Lower leg skin (tissue), 3 donors: Measurements from ENCODE around the gene TSPAN7.

Experiments used
- POLR2A ChIP-seq, 2 donors: fragments of 450-650 bp; IDR thresholded peaks; one replicate each; pipeline ENCODE4 v1.6.1; 2016 to 2017; ENCODE audit warnings: antibody characterized with exemption in 2 of 2, mild to moderate bottlenecking in 1 of 2, moderate library complexity in 1 of 2
- TF ChIP-seq, protein P1 (sequence below), 3 donors: fragments of 450-650 bp; IDR thresholded peaks; one replicate each; pipeline ENCODE4 v1.5.1; 2016; ENCODE audit warnings: antibody characterized with exemption in 3 of 3, mild to moderate bottlenecking in 3 of 3, moderate library complexity in 2 of 3

DNA sequence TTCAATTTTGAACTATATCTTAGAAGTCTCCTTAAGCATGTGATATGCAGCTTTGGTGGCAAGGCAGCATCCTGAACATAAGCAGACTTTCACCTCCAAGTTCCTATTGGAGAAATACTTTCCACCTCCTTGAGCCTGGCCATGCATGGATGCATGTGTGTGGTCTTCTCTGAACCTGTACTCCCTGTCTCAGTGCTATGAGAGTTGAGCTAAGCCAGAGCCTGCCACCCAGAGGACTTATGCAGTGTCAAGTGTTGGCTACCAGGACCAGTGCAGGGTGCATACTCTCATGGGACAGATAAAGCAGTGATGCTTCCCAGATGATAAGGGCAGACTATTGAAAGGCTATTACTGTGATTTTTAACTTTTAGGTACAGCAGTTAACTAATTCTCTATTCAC, 105.6 kb downstream of the TSPAN7 start:
- TF ChIP-seq, protein P1, sequence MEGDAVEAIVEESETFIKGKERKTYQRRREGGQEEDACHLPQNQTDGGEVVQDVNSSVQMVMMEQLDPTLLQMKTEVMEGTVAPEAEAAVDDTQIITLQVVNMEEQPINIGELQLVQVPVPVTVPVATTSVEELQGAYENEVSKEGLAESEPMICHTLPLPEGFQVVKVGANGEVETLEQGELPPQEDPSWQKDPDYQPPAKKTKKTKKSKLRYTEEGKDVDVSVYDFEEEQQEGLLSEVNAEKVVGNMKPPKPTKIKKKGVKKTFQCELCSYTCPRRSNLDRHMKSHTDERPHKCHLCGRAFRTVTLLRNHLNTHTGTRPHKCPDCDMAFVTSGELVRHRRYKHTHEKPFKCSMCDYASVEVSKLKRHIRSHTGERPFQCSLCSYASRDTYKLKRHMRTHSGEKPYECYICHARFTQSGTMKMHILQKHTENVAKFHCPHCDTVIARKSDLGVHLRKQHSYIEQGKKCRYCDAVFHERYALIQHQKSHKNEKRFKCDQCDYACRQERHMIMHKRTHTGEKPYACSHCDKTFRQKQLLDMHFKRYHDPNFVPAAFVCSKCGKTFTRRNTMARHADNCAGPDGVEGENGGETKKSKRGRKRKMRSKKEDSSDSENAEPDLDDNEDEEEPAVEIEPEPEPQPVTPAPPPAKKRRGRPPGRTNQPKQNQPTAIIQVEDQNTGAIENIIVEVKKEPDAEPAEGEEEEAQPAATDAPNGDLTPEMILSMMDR (IDR thresholded peaks at IDR 0.05) = no peak
- no peak for TF ChIP-seq POLR2A (IDR thresholded peaks at IDR 0.05)
